ENCODE data around the gene OR2H1. TPM values are rescaled to one million over a fixed set of nuclear protein-coding genes. Genes with fewer than 3 reads are reported as not detected.

Gene OR2H1
- total RNA-seq, 1 experiment from 2014 or later, result not detected

DNA sequence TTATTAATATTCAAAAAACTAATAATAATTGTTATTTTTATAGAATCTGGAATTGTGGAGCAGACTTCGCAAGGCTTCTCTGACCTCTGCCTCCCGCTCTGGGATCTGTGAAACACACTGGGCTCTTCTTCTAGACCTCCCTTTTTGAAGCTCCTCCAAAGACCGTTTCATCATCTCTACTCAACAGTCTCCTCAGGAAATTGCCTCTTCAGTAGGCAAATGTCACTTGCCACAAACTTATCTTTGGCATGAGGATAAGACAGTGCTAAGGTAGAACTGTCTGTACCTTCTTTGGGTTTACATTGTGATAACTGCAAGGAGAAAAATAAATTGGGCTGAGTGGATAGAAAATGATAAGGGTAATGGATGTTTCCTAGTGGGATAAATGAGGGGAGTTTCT, 33.1 kb downstream of the OR2H1 start:
- DNase-seq (ENCODE audit: low spot score) (no peak), ATAC-seq (no peak)
- 0 out of 2 replicates have a peak, but pooled peaks cover 3% of the 10 kb centered on the region for H3K27me3 Mint-ChIP-seq (ENCODE audit: low read depth)
- H3K27ac Mint-ChIP-seq, result no peak overlapping the region
- no peaks in the 10 kb centered on the region for H3K36me3 Mint-ChIP-seq
- H3K9me3 Mint-ChIP-seq, result peaks cover 10% of the 10 kb centered on the region; the same call in 1 of the 2 replicates
- POLR2A ChIA-PET, result no interaction called here
- H3K4me3 Mint-ChIP-seq, result no peak overlapping the region
- H3K4me1 Mint-ChIP-seq, result no peaks in the 10 kb centered on the region
- CTCF ChIA-PET, result no interaction called here
- TF ChIP-seq ZNF423 (CRISPR knock-in tag; IDR thresholded peaks at IDR 0.05) (no peak), SMAD3 (CRISPR knock-in tag; IDR thresholded peaks at IDR 0.05; ENCODE audit: borderline replicate concordance) (no peak), KAT7 (CRISPR knock-in tag; IDR thresholded peaks at IDR 0.05; ENCODE audit: borderline replicate concordance) (no peak), ZNF232 (CRISPR knock-in tag; IDR thresholded peaks at IDR 0.05) (no peak), ZNF138 (CRISPR knock-in tag; conservative IDR thresholded peaks at IDR 0.05) (no peak)
- TF ChIP-seq, protein P1, sequence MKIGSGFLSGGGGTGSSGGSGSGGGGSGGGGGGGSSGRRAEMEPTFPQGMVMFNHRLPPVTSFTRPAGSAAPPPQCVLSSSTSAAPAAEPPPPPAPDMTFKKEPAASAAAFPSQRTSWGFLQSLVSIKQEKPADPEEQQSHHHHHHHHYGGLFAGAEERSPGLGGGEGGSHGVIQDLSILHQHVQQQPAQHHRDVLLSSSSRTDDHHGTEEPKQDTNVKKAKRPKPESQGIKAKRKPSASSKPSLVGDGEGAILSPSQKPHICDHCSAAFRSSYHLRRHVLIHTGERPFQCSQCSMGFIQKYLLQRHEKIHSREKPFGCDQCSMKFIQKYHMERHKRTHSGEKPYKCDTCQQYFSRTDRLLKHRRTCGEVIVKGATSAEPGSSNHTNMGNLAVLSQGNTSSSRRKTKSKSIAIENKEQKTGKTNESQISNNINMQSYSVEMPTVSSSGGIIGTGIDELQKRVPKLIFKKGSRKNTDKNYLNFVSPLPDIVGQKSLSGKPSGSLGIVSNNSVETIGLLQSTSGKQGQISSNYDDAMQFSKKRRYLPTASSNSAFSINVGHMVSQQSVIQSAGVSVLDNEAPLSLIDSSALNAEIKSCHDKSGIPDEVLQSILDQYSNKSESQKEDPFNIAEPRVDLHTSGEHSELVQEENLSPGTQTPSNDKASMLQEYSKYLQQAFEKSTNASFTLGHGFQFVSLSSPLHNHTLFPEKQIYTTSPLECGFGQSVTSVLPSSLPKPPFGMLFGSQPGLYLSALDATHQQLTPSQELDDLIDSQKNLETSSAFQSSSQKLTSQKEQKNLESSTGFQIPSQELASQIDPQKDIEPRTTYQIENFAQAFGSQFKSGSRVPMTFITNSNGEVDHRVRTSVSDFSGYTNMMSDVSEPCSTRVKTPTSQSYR (CRISPR knock-in tag; IDR thresholded peaks at IDR 0.05), result no peak
- TF ChIP-seq, protein P2, sequence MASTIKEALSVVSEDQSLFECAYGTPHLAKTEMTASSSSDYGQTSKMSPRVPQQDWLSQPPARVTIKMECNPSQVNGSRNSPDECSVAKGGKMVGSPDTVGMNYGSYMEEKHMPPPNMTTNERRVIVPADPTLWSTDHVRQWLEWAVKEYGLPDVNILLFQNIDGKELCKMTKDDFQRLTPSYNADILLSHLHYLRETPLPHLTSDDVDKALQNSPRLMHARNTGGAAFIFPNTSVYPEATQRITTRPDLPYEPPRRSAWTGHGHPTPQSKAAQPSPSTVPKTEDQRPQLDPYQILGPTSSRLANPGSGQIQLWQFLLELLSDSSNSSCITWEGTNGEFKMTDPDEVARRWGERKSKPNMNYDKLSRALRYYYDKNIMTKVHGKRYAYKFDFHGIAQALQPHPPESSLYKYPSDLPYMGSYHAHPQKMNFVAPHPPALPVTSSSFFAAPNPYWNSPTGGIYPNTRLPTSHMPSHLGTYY (CRISPR knock-in tag; IDR thresholded peaks at IDR 0.05), result no peak
- TF ChIP-seq, protein P3, sequence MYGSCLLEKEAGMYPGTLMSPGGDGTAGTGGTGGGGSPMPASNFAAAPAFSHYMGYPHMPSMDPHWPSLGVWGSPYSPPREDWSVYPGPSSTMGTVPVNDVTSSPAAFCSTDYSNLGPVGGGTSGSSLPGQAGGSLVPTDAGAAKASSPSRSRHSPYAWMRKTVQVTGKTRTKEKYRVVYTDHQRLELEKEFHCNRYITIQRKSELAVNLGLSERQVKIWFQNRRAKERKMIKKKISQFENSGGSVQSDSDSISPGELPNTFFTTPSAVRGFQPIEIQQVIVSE (CRISPR knock-in tag; IDR thresholded peaks at IDR 0.05; ENCODE audit: borderline replicate concordance), result no peak

DNA sequence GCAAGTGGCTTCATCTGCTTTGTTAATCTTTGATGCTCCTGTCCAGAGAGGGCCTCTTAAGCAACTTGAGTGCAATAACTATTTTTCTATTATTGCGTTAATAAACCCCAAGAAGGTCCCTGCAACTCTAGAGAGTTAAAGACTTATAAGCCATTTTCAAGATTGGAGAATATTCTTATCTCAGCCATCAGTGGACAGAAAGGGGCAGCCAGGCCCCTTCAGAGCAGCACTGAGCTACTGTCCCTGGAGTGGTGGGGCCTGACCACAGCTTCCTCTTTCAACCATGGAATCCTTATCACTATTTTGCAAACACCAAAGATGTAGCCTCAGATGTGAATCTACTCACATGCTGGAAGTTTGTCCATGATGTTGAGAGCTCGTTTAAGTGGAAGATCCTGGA, 33.6 kb downstream of the OR2H1 start:
- CTCF ChIA-PET, result no interaction called here
- no peaks in the 10 kb centered on the region for H3K4me1 Mint-ChIP-seq
- POLR2A ChIA-PET, result no interaction called here

More for the DNA sequence above, 33.6 kb downstream of the OR2H1 start:
- TF ChIP-seq FOXK1 (CRISPR knock-in tag; IDR thresholded peaks at IDR 0.05), result no peak
- TF ChIP-seq FOXP1 (CRISPR knock-in tag; IDR thresholded peaks at IDR 0.05; ENCODE audit: borderline replicate concordance), result no peak
- TF ChIP-seq, protein P4, sequence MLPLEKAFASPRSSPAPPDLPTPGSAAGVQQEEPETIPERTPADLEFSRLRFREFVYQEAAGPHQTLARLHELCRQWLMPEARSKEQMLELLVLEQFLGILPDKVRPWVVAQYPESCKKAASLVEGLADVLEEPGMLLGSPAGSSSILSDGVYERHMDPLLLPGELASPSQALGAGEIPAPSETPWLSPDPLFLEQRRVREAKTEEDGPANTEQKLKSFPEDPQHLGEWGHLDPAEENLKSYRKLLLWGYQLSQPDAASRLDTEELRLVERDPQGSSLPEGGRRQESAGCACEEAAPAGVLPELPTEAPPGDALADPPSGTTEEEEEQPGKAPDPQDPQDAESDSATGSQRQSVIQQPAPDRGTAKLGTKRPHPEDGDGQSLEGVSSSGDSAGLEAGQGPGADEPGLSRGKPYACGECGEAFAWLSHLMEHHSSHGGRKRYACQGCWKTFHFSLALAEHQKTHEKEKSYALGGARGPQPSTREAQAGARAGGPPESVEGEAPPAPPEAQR (CRISPR knock-in tag; IDR thresholded peaks at IDR 0.05), result no peak
- TF ChIP-seq GTF2I (CRISPR knock-in tag; conservative IDR thresholded peaks at IDR 0.05), result no peak
- TF ChIP-seq RORB (CRISPR knock-in tag; IDR thresholded peaks at IDR 0.05), result no peak
- no peak for TF ChIP-seq ZNF317 (CRISPR knock-in tag; IDR thresholded peaks at IDR 0.05; ENCODE audit: borderline replicate concordance, low read depth)
- TF ChIP-seq, protein P5, sequence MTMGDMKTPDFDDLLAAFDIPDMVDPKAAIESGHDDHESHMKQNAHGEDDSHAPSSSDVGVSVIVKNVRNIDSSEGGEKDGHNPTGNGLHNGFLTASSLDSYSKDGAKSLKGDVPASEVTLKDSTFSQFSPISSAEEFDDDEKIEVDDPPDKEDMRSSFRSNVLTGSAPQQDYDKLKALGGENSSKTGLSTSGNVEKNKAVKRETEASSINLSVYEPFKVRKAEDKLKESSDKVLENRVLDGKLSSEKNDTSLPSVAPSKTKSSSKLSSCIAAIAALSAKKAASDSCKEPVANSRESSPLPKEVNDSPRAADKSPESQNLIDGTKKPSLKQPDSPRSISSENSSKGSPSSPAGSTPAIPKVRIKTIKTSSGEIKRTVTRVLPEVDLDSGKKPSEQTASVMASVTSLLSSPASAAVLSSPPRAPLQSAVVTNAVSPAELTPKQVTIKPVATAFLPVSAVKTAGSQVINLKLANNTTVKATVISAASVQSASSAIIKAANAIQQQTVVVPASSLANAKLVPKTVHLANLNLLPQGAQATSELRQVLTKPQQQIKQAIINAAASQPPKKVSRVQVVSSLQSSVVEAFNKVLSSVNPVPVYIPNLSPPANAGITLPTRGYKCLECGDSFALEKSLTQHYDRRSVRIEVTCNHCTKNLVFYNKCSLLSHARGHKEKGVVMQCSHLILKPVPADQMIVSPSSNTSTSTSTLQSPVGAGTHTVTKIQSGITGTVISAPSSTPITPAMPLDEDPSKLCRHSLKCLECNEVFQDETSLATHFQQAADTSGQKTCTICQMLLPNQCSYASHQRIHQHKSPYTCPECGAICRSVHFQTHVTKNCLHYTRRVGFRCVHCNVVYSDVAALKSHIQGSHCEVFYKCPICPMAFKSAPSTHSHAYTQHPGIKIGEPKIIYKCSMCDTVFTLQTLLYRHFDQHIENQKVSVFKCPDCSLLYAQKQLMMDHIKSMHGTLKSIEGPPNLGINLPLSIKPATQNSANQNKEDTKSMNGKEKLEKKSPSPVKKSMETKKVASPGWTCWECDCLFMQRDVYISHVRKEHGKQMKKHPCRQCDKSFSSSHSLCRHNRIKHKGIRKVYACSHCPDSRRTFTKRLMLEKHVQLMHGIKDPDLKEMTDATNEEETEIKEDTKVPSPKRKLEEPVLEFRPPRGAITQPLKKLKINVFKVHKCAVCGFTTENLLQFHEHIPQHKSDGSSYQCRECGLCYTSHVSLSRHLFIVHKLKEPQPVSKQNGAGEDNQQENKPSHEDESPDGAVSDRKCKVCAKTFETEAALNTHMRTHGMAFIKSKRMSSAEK (CRISPR knock-in tag; IDR thresholded peaks at IDR 0.05; ENCODE audit: borderline replicate concordance), result no peak
- TF ChIP-seq, protein P6, sequence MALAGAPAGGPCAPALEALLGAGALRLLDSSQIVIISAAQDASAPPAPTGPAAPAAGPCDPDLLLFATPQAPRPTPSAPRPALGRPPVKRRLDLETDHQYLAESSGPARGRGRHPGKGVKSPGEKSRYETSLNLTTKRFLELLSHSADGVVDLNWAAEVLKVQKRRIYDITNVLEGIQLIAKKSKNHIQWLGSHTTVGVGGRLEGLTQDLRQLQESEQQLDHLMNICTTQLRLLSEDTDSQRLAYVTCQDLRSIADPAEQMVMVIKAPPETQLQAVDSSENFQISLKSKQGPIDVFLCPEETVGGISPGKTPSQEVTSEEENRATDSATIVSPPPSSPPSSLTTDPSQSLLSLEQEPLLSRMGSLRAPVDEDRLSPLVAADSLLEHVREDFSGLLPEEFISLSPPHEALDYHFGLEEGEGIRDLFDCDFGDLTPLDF (CRISPR knock-in tag; IDR thresholded peaks at IDR 0.05), result no peak
- no peak for TF ChIP-seq CBFB (CRISPR knock-in tag; IDR thresholded peaks at IDR 0.05; ENCODE audit: low read depth)
- TF ChIP-seq, protein P7, sequence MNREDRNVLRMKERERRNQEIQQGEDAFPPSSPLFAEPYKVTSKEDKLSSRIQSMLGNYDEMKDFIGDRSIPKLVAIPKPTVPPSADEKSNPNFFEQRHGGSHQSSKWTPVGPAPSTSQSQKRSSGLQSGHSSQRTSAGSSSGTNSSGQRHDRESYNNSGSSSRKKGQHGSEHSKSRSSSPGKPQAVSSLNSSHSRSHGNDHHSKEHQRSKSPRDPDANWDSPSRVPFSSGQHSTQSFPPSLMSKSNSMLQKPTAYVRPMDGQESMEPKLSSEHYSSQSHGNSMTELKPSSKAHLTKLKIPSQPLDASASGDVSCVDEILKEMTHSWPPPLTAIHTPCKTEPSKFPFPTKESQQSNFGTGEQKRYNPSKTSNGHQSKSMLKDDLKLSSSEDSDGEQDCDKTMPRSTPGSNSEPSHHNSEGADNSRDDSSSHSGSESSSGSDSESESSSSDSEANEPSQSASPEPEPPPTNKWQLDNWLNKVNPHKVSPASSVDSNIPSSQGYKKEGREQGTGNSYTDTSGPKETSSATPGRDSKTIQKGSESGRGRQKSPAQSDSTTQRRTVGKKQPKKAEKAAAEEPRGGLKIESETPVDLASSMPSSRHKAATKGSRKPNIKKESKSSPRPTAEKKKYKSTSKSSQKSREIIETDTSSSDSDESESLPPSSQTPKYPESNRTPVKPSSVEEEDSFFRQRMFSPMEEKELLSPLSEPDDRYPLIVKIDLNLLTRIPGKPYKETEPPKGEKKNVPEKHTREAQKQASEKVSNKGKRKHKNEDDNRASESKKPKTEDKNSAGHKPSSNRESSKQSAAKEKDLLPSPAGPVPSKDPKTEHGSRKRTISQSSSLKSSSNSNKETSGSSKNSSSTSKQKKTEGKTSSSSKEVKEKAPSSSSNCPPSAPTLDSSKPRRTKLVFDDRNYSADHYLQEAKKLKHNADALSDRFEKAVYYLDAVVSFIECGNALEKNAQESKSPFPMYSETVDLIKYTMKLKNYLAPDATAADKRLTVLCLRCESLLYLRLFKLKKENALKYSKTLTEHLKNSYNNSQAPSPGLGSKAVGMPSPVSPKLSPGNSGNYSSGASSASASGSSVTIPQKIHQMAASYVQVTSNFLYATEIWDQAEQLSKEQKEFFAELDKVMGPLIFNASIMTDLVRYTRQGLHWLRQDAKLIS (CRISPR knock-in tag; IDR thresholded peaks at IDR 0.05; ENCODE audit: borderline replicate concordance), result no peak
- TF ChIP-seq ESRRA (CRISPR knock-in tag; IDR thresholded peaks at IDR 0.05; ENCODE audit: borderline replicate concordance), result no peak
- TF ChIP-seq ZNF232 (CRISPR knock-in tag; IDR thresholded peaks at IDR 0.05), result no peak
- no peak overlapping the region for H3K4me3 Mint-ChIP-seq
- no peak for ATAC-seq
- no peaks in the 10 kb centered on the region for H3K36me3 Mint-ChIP-seq
- H3K27ac Mint-ChIP-seq, result no peak overlapping the region
- H3K9me3 Mint-ChIP-seq, result peaks cover 10% of the 10 kb centered on the region; the same call in 1 of the 2 replicates
- 0 out of 2 replicates have a peak, but pooled peaks cover 6% of the 10 kb centered on the region for H3K27me3 Mint-ChIP-seq (ENCODE audit: low read depth)
- no peak for DNase-seq (ENCODE audit: low spot score)

All from WTC11 (cell line).